Stimulated activated CD4-positive, alpha-beta T cell treated with anti-CD3 and anti-CD28 coated beads, TNF-alpha, amount 100 ng/mL, for 24 hours (primary cell): ENCODE measurements around the gene GUCA2A.

ENCODE experiments used
- DNase-seq, 3 experiments: peaks; one replicate each; pipeline ENCODE4 v3.0.0-alpha.2; 2020; ENCODE audit warnings: low read depth in 3 of 3

GUCA2A gene

GRCh38 chr1:42130061-42130660, 34.4 kb downstream of the GUCA2A start:
- DNase-seq = no peak

- DNase-seq = no peak
These were observed 35.6 kb downstream of the GUCA2A start for GRCh38 chr1:42128964-42129363.

GRCh38 chr1:42128499-42128898, 36.0 kb downstream of the GUCA2A start:
- DNase-seq = no peak

GRCh38 chr1:42127767-42128166, 36.8 kb downstream of the GUCA2A start:
- no peak for DNase-seq

GRCh38 chr1:42125552-42125951, 39.0 kb downstream of the GUCA2A start:
- DNase-seq = no peak

- DNase-seq = no peak
These were observed 42.1 kb downstream of the GUCA2A start for GRCh38 chr1:42122408-42122807.

- DNase-seq = no peak
These were observed 46.4 kb downstream of the GUCA2A start for GRCh38 chr1:42118125-42118524.

GRCh38 chr1:42117214-42117613, 47.3 kb downstream of the GUCA2A start:
- no peak for DNase-seq

- no peak for DNase-seq
These were observed 50.3 kb downstream of the GUCA2A start for GRCh38 chr1:42114229-42114628.
